K562 (cell line): ENCODE data around the gene HACE1. TPM values are rescaled to one million over a fixed set of nuclear protein-coding genes. Genes with fewer than 3 reads are reported as not detected.

Experiments used
- BHLHE40 ChIP-seq: IDR thresholded peaks from 2 replicates; pipeline ENCODE4 v1.6.1; 2011; ENCODE audit warnings: low read length, improper control_type of control experiment
- CBX3 ChIP-seq, 2 experiments: IDR thresholded peaks; 1 replicate in 1 of 2; 2 replicates in 1 of 2; pipeline ENCODE4 v1.6.1; 2012; ENCODE audit warnings: inconsistent platforms in 2 of 2, low read length in 2 of 2, borderline replicate concordance in 1 of 2, control low read depth in 1 of 2
- CREB1 ChIP-seq, 2 experiments: sonication (generic) in 1 of 2; formaldehyde crosslinking in 1 of 2; IDR thresholded peaks; 2 replicates each; pipeline versions ENCODE4 v1.6.1 to v1.8.0; 2012 to 2022; ENCODE audit warnings: inconsistent platforms in 1 of 2, mild to moderate bottlenecking in 1 of 2, missing genetic modification reagents in 1 of 2, moderate library complexity in 1 of 2
- CXXC5 ChIP-seq: fragments of 250-450 bp; sonication (Bioruptor Pico); IDR thresholded peaks from 2 replicates; pipeline ENCODE4 v1.8.0; 2022; ENCODE audit warnings: inconsistent platforms, mild to moderate bottlenecking, moderate library complexity
- HCFC1 ChIP-seq: IDR thresholded peaks from 2 replicates; pipeline ENCODE4 v1.6.1; 2012; ENCODE audit warnings: low read depth, low read length, improper control_type of control experiment
- JUND ChIP-seq, 2 experiments: IDR thresholded peaks; 2 replicates in 1 of 2; 3 replicates in 1 of 2; pipeline ENCODE4 v1.6.1; 2011; ENCODE audit warnings: borderline replicate concordance in 2 of 2, low read depth in 2 of 2, low read length in 2 of 2, improper control_type of control experiment in 1 of 2, missing biosample characterization in 1 of 2, missing genetic modification characterization in 1 of 2, missing genetic modification reagents in 1 of 2
- L3MBTL2 ChIP-seq: fragments of 450-650 bp; IDR thresholded peaks from 2 replicates; pipeline ENCODE4 v1.6.1; 2016; ENCODE audit warnings: mild to moderate bottlenecking, moderate library complexity
- NRF1 ChIP-seq, 2 experiments: fragments of 450-650 bp; IDR thresholded peaks in 1 of 2; conservative IDR thresholded peaks in 1 of 2; 2 replicates each; pipeline ENCODE4 v1.6.1; 2014; ENCODE audit warnings: mild to moderate bottlenecking in 2 of 2
- NUFIP1 ChIP-seq: fragments of 450-650 bp; IDR thresholded peaks from 2 replicates; pipeline ENCODE4 v1.6.1; 2018; ENCODE audit not compliant: partially characterized antibody
- PHF8 ChIP-seq: fragments of 200-600 bp; sonication (generic); IDR thresholded peaks from 2 replicates; pipeline ENCODE4 v1.6.1; 2012; ENCODE audit warnings: mixed run types, mild to moderate bottlenecking, inconsistent platforms, low read length, moderate library complexity, borderline replicate concordance
- RBBP5 ChIP-seq: fragments of 200-600 bp; sonication (generic); IDR thresholded peaks from 2 replicates; pipeline ENCODE4 v1.6.1; 2012; ENCODE audit warnings: borderline replicate concordance, mild to moderate bottlenecking, low read length, control low read depth, inconsistent platforms; ENCODE audit not compliant: insufficient read depth, poor library complexity, severe bottlenecking
- ZFP30 ChIP-seq: fragments of 250-450 bp; sonication (Bioruptor Pico); IDR thresholded peaks from 2 replicates; pipeline ENCODE4 v1.8.0; 2022; ENCODE audit warnings: moderate library complexity, mild to moderate bottlenecking, inconsistent platforms, borderline replicate concordance
- polyA plus RNA-seq, 8 experiments: library from polyadenylated mRNA; depleted of rRNA in 4 of 8; stranded (reverse) in 5 of 8; unstranded in 3 of 8; fragments of >200 nt; fragmentation: Nextera tagmentation in 2 of 8; fragmentation: Illumina TruSeq in 1 of 8; extraction: Ambion mirVana in 2 of 8; extraction: Trizol in 1 of 8; gene quantifications; 2 replicates each; pipeline versions ENCODE4 v1.2.1 to v1.2.3, GENCODE V29; 2011 to 2014; ENCODE audit warnings: inconsistent platforms in 1 of 8, missing spikeins in 1 of 8
- total RNA-seq, 7 experiments: library from RNA; depleted of rRNA in 6 of 7; stranded (reverse); fragments of >200 nt in 6 of 7; fragmentation: Illumina TruSeq in 2 of 7; extraction: Trizol in 2 of 7; gene quantifications; 2 replicates each; pipeline versions ENCODE4 v1.2.1 to v1.2.3, GENCODE V29; 2011 to 2021; ENCODE audit warnings: low replicate concordance in 1 of 7
- TF ChIP-seq, protein P1 (sequence below): sonication (generic); formaldehyde crosslinking; IDR thresholded peaks from 2 replicates; pipeline ENCODE4 v1.8.0; 2022; ENCODE audit warnings: mild to moderate bottlenecking, missing genetic modification reagents
- TF ChIP-seq, protein P2 (sequence below), 2 experiments: fragments of 450-650 bp; conservative IDR thresholded peaks; 2 replicates each; pipeline ENCODE4 v1.6.1; 2017; ENCODE audit warnings: mild to moderate bottlenecking in 2 of 2, moderate library complexity in 2 of 2
- TF ChIP-seq, protein P3 (sequence below): fragments of 200-800 bp; sonication (Bioruptor generic); IDR thresholded peaks from 2 replicates; pipeline ENCODE4 v1.6.1; 2017; ENCODE audit warnings: missing genetic modification characterization, missing compliant biosample characterization
- TF ChIP-seq, protein P4 (sequence below): sonication (generic); formaldehyde crosslinking; IDR thresholded peaks from 2 replicates; pipeline ENCODE4 v1.8.0; 2022; ENCODE audit warnings: mild to moderate bottlenecking, missing genetic modification reagents

HACE1 gene
- total and polyA plus RNA-seq, 9 of the 15 experiments (the other 6 are each of a cell fraction or from before 2014, with no cell fraction given): 3.6 to 19.9 (median 9.1) TPM

DNA sequence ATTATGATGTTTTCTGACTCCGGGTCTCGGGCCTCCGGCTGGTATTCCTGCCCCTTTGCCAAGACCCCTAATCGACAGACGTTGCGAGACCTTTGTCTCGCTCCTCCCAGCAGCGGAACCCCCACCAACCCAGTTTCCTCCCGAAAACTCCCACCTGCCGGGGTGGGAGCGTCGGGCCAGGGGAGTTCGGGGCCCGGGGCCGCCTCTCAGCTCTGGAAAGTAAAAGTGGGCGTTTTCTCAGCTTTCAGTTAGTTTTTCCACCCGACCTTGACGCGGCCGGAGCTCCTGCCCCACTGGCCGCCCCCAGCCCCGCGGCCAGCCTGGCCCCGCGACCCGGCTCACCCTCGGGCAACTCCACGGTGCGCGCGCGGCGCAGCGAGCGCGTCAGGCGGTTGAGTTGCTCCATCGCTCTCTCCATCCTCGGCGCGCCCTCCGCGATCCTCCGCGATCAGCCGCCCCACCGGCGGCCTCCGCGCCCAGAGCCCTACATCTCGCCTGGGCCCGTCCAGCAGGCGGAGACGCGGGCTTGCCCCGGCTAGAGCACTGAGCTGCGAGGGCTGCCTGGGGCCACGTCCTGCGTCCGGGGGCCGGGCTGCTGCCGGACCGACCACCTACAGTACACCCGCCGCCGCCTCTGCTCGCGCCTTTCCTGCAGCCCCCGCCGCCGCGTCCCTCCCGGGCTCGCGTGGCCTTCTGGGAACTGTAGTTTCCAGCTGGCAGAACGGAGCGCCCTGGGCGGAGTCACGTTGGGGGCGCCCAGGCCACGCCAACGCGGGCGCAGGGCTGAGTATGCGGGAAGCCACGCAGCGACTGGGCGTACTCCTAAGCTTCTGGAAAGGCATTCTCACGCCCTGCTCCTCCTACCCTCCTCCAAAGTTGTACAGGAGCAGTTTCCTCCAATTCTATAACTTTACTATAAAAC, at the start of gene HACE1 (continued):
- 0 out of 2 replicates have a peak, but pooled peaks have one; percentile 20 for TF ChIP-seq BHLHE40
- TF ChIP-seq CREB1 (IDR thresholded peaks at IDR 0.05): peak; percentile 74
- TF ChIP-seq CREB1 (CRISPR knock-in tag; IDR thresholded peaks at IDR 0.05): peak; percentile 80
- TF ChIP-seq ZFP30 (CRISPR knock-in tag): no peak
- TF ChIP-seq RBBP5: peak; percentile 96
- TF ChIP-seq, protein P1, sequence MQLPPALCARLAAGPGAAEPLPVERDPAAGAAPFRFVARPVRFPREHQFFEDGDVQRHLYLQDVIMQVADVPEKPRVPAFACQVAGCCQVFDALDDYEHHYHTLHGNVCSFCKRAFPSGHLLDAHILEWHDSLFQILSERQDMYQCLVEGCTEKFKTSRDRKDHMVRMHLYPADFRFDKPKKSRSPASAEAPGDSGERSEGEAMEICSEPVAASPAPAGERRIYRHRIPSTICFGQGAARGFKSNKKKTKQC (CRISPR knock-in tag): peak; percentile 53; the same call in 1 of the 2 replicates
- TF ChIP-seq, protein P2, sequence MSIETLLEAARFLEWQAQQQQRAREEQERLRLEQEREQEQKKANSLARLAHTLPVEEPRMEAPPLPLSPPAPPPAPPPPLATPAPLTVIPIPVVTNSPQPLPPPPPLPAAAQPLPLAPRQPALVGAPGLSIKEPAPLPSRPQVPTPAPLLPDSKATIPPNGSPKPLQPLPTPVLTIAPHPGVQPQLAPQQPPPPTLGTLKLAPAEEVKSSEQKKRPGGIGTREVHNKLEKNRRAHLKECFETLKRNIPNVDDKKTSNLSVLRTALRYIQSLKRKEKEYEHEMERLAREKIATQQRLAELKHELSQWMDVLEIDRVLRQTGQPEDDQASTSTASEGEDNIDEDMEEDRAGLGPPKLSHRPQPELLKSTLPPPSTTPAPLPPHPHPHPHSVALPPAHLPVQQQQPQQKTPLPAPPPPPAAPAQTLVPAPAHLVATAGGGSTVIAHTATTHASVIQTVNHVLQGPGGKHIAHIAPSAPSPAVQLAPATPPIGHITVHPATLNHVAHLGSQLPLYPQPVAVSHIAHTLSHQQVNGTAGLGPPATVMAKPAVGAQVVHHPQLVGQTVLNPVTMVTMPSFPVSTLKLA (conservative IDR thresholded peaks at IDR 0.05): peak; percentile 73 to 88
- no peak for TF ChIP-seq NUFIP1
- TF ChIP-seq, protein P3, sequence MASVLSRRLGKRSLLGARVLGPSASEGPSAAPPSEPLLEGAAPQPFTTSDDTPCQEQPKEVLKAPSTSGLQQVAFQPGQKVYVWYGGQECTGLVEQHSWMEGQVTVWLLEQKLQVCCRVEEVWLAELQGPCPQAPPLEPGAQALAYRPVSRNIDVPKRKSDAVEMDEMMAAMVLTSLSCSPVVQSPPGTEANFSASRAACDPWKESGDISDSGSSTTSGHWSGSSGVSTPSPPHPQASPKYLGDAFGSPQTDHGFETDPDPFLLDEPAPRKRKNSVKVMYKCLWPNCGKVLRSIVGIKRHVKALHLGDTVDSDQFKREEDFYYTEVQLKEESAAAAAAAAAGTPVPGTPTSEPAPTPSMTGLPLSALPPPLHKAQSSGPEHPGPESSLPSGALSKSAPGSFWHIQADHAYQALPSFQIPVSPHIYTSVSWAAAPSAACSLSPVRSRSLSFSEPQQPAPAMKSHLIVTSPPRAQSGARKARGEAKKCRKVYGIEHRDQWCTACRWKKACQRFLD (CRISPR knock-in tag): no peak
- peak; percentile 83 to 86 for TF ChIP-seq NRF1 (conservative IDR thresholded peaks at IDR 0.05 in 1 of 2, IDR thresholded peaks at IDR 0.05 in 1 of 2)
- peak; percentile 82; the same call in 1 of the 2 replicates for TF ChIP-seq PHF8
- TF ChIP-seq, protein P4, sequence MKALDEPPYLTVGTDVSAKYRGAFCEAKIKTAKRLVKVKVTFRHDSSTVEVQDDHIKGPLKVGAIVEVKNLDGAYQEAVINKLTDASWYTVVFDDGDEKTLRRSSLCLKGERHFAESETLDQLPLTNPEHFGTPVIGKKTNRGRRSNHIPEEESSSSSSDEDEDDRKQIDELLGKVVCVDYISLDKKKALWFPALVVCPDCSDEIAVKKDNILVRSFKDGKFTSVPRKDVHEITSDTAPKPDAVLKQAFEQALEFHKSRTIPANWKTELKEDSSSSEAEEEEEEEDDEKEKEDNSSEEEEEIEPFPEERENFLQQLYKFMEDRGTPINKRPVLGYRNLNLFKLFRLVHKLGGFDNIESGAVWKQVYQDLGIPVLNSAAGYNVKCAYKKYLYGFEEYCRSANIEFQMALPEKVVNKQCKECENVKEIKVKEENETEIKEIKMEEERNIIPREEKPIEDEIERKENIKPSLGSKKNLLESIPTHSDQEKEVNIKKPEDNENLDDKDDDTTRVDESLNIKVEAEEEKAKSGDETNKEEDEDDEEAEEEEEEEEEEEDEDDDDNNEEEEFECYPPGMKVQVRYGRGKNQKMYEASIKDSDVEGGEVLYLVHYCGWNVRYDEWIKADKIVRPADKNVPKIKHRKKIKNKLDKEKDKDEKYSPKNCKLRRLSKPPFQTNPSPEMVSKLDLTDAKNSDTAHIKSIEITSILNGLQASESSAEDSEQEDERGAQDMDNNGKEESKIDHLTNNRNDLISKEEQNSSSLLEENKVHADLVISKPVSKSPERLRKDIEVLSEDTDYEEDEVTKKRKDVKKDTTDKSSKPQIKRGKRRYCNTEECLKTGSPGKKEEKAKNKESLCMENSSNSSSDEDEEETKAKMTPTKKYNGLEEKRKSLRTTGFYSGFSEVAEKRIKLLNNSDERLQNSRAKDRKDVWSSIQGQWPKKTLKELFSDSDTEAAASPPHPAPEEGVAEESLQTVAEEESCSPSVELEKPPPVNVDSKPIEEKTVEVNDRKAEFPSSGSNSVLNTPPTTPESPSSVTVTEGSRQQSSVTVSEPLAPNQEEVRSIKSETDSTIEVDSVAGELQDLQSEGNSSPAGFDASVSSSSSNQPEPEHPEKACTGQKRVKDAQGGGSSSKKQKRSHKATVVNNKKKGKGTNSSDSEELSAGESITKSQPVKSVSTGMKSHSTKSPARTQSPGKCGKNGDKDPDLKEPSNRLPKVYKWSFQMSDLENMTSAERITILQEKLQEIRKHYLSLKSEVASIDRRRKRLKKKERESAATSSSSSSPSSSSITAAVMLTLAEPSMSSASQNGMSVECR (CRISPR knock-in tag): peak; percentile 86
- peak; percentile 92 for TF ChIP-seq HCFC1
- peak; percentile 93 for TF ChIP-seq CXXC5
- TF ChIP-seq L3MBTL2: peak; percentile 75
- no peak; the same call in none of the 2 replicates for TF ChIP-seq JUND (IDR thresholded peaks at IDR 0.05; ENCODE audit: borderline replicate concordance, low read depth, low read length)
- TF ChIP-seq JUND (tag; IDR thresholded peaks at IDR 0.05; ENCODE audit: borderline replicate concordance, low read depth, low read length): peak; percentile 64; the same call in 1 of the 3 replicates
- no peak for TF ChIP-seq CBX3 (IDR thresholded peaks at IDR 0.05; ENCODE audit: borderline replicate concordance in 1 of 2, low read length in 2 of 2)
